IPS-20b (cell line): ENCODE measurements around the gene IFIT3.
"Not testable (repeated sequence)": the region's sequence is repeated elsewhere in the genome, so short reads cannot be mapped to it uniquely, and the experiment has no call there.

Experiments
- H3K27ac ChIP-seq: one replicate; pipeline ENCODE4 v1.5.1; 2013; ENCODE audit warnings: low read length
- H3K27me3 ChIP-seq: 2 replicates; pipeline ENCODE4 v1.6.1; 2013; ENCODE audit warnings: mild to moderate bottlenecking, low read length, inconsistent platforms; ENCODE audit not compliant: insufficient read depth
- H3K36me3 ChIP-seq: 2 replicates; pipeline ENCODE4 v1.6.1; 2013; ENCODE audit warnings: low read depth, mild to moderate bottlenecking, inconsistent platforms, low read length, moderate library complexity; ENCODE audit not compliant: insufficient read depth
- H3K4me1 ChIP-seq: 2 replicates; pipeline ENCODE4 v1.6.1; 2013; ENCODE audit warnings: mild to moderate bottlenecking, control low read depth, inconsistent platforms, low read length, moderate library complexity; ENCODE audit not compliant: insufficient read depth
- H3K4me3 ChIP-seq: 2 replicates; pipeline ENCODE4 v1.5.1; 2013; ENCODE audit warnings: mild to moderate bottlenecking, low read length, inconsistent platforms
- H3K9ac ChIP-seq: 2 replicates; pipeline ENCODE4 v1.6.1; 2013; ENCODE audit warnings: low read depth, mild to moderate bottlenecking, inconsistent platforms, low read length, moderate library complexity
- H3K9me3 ChIP-seq: 2 replicates; pipeline ENCODE4 v1.6.1; 2013; ENCODE audit warnings: mild to moderate bottlenecking, low read depth, low read length, inconsistent platforms; ENCODE audit not compliant: insufficient read depth

IFIT3 gene

DNA sequence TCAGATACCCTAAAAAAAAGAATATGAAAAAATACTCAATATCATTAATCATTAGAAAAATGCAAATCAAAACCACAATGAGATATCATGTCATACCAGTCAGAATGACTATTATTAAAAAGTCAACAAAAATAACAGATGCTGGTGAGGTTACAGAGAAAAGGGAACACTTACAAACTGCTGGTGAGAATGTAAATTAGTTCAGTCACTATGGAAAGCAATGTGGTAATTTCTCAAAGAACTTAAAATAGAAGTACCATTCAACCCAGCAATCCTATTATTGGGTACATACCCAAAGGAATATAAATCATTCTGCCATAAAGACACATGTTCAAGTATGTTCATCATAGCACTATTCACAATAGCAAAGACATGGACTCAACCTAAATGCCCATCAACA lies 2.7 kb upstream of the IFIT3 start:
- not testable (repeated sequence) for H3K9ac ChIP-seq, H3K27ac ChIP-seq, H3K36me3 ChIP-seq, H3K9me3 ChIP-seq, H3K27me3 ChIP-seq, H3K4me3 ChIP-seq
- peaks cover 17% of the 10 kb centered on the region; the same call in 1 of the 2 replicates for H3K4me1 ChIP-seq

GRCh38 chr10:89325856-89326255 lies 1.9 kb upstream of the IFIT3 start:
- H3K27ac ChIP-seq, H3K4me3 ChIP-seq, H3K27me3 ChIP-seq, H3K9ac ChIP-seq, H3K36me3 ChIP-seq, H3K9me3 ChIP-seq: not testable (repeated sequence)
- peaks cover 20% of the 10 kb centered on the region; the same call in 1 of the 2 replicates for H3K4me1 ChIP-seq

DNA sequence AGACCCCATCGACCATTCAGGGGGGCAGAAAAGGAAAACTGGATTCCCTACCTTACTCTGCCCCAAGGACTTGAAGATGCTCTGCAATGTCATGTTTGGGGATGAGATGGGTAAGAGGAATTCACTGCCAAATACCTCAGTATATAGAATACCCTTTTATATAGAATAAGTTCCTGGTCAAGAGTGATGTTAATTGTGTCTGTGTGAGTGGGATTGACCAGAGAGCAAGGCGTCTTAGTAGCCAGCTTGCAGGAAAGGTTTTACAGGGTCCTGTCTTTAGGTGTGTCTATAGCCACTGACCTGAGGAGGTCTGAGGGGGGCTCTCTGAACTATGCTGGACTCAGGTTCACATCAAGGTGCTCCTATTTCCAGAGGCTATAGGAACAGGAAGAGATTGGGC lies 1.4 kb downstream of the IFIT3 start:
- Histone ChIP-seq H3K27me3 (no peaks in the 10 kb centered on the region), H3K36me3 (no peaks in the 10 kb centered on the region), H3K9ac (no peak overlapping the region), H3K27ac (no peak overlapping the region), H3K9me3 (no peaks in the 10 kb centered on the region), H3K4me1 (peaks cover 42% of the 10 kb centered on the region), H3K4me3 (no peak overlapping the region)

DNA sequence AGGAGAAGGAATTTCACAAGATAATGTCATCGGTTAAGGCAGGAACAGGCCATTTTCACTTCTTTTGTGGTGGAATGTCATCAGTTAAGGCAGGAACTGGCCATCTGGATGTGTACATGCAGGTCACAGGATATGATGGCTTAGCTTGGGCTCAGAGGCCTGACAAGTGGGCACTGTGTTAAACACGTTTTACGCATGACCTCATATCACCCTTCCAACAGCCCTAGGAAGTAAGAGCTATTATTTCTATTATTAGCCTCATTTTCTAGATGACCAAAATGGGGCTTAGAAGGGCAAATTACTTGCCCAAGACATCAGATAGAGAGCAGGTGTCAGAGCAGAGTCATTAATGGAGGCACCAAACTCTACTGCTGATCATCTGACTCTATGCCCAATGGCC lies 2.2 kb downstream of the IFIT3 start:
- H3K9ac ChIP-seq, H3K36me3 ChIP-seq, H3K27ac ChIP-seq, H3K4me3 ChIP-seq, H3K9me3 ChIP-seq, H3K27me3 ChIP-seq: not testable (repeated sequence)
- peaks cover 42% of the 10 kb centered on the region for H3K4me1 ChIP-seq

GRCh38 chr10:89330537-89331212 lies 2.9 kb downstream of the IFIT3 start:
- no peaks in the 10 kb centered on the region for H3K27me3 ChIP-seq
- no peak overlapping the region for H3K9ac ChIP-seq
- H3K4me3 ChIP-seq: no peak overlapping the region
- peaks cover 42% of the 10 kb centered on the region for H3K4me1 ChIP-seq
- no peaks in the 10 kb centered on the region for H3K9me3 ChIP-seq
- H3K27ac ChIP-seq: no peak overlapping the region
- no peaks in the 10 kb centered on the region for H3K36me3 ChIP-seq

GRCh38 chr10:89331487-89332122 lies 3.8 kb downstream of the IFIT3 start:
- not testable (repeated sequence) for H3K9me3 ChIP-seq, H3K4me3 ChIP-seq, H3K36me3 ChIP-seq, H3K27ac ChIP-seq, H3K27me3 ChIP-seq, H3K9ac ChIP-seq
- H3K4me1 ChIP-seq: peaks cover 42% of the 10 kb centered on the region

DNA sequence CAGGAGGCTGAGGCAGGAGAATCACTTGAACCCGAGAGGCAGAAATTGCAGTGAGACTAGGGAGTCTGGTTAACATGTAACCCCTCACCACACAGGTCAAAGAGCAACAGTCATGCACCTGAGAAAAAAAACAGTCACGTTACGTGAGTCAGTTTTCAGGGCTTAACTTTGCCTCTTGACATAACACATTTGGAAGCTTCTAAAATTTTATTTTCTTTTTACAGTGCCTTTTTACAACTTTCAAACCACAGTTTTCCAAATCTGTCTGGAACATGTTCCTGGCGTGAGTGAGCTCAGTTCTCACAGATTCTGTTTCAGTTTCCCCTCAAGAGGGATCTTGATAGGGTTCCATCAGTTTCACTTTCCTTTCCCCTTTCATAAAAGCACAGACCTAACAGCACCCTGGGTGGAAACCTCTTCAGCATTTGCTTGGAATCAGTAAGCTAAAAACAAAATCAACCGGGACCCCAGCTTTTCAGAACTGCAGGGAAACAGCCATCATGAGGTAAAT lies 4.4 kb downstream of the IFIT3 start:
- Histone ChIP-seq H3K27ac (peak overlapping the region; percentile 1), H3K27me3 (no peaks in the 10 kb centered on the region), H3K4me1 (peaks cover 41% of the 10 kb centered on the region), H3K36me3 (no peaks in the 10 kb centered on the region), H3K9ac (no peak overlapping the region), H3K4me3 (no peak overlapping the region), H3K9me3 (no peaks in the 10 kb centered on the region)

- no peak overlapping the region for H3K9ac ChIP-seq
- H3K4me1 ChIP-seq: peaks cover 26% of the 10 kb centered on the region
- H3K36me3 ChIP-seq: no peaks in the 10 kb centered on the region
- no peaks in the 10 kb centered on the region for H3K27me3 ChIP-seq
- no peak overlapping the region for H3K27ac ChIP-seq
- no peak overlapping the region for H3K4me3 ChIP-seq
- no peaks in the 10 kb centered on the region for H3K9me3 ChIP-seq
These were observed 7.4 kb downstream of the IFIT3 start for GRCh38 chr10:89335226-89335625.

DNA sequence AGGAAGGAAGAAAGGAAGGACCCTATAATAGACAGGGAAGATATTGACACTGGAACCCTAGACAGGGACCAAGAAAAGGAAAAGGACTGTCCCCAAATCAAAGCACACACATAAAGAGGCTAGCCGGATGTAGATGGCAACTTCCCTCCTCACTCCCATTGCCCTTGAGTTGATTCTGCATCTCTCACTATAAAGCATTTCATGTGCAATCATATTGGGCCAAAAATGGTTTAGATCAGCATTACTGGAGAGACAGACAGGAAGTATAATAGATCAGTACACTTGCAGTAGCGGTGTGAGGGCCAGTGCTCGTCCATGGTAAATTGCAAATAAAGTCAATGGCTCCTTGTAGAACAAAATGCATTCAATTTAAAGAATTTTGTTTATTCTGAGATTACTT lies 8.4 kb downstream of the IFIT3 start:
- H3K27me3 ChIP-seq: no peaks in the 10 kb centered on the region
- H3K27ac ChIP-seq: no peak overlapping the region
- H3K9me3 ChIP-seq: no peaks in the 10 kb centered on the region
- H3K4me3 ChIP-seq: no peak overlapping the region
- peaks cover 25% of the 10 kb centered on the region for H3K4me1 ChIP-seq
- H3K36me3 ChIP-seq: no peaks in the 10 kb centered on the region
- no peak overlapping the region for H3K9ac ChIP-seq

GRCh38 chr10:89337484-89337883 lies 9.7 kb downstream of the IFIT3 start:
- no peak overlapping the region for H3K4me3 ChIP-seq
- no peaks in the 10 kb centered on the region for H3K9me3 ChIP-seq
- H3K9ac ChIP-seq: no peak overlapping the region
- H3K4me1 ChIP-seq: peaks cover 20% of the 10 kb centered on the region
- no peak overlapping the region for H3K27ac ChIP-seq
- no peaks in the 10 kb centered on the region for H3K36me3 ChIP-seq
- no peaks in the 10 kb centered on the region for H3K27me3 ChIP-seq

DNA sequence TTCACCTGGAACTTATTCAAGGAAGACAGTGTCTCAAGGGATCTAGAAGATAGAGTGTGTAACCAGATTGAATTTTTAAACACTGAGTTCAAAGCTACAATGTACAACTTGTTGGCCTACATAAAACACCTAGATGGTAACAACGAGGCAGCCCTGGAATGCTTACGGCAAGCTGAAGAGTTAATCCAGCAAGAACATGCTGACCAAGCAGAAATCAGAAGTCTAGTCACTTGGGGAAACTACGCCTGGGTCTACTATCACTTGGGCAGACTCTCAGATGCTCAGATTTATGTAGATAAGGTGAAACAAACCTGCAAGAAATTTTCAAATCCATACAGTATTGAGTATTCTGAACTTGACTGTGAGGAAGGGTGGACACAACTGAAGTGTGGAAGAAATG lies 10.9 kb downstream of the IFIT3 start:
- Histone ChIP-seq H3K4me1 (peaks cover 8% of the 10 kb centered on the region), H3K27me3 (no peaks in the 10 kb centered on the region), H3K9ac (no peak overlapping the region), H3K36me3 (no peaks in the 10 kb centered on the region), H3K27ac (no peak overlapping the region), H3K9me3 (no peaks in the 10 kb centered on the region), H3K4me3 (no peak overlapping the region)

- Histone ChIP-seq H3K4me1 (peaks cover 3% of the 10 kb centered on the region; the same call in 1 of the 2 replicates), H3K9ac (no peak overlapping the region), H3K36me3 (no peaks in the 10 kb centered on the region), H3K4me3 (no peak overlapping the region), H3K27me3 (no peaks in the 10 kb centered on the region), H3K9me3 (no peaks in the 10 kb centered on the region), H3K27ac (no peak overlapping the region)
These were observed 12.1 kb downstream of the IFIT3 start for GRCh38 chr10:89339875-89340274.
